GM12874 (cell line): ENCODE measurements around the gene AGBL4.

Experiments used
- TF ChIP-seq, protein P1 (sequence below): IDR thresholded peaks from 2 replicates; pipeline ENCODE4 v1.5.1; 2011; ENCODE audit warnings: low read depth, mild to moderate bottlenecking, control low read depth, low read length, moderate library complexity; ENCODE audit not compliant: insufficient read depth

AGBL4 gene

DNA sequence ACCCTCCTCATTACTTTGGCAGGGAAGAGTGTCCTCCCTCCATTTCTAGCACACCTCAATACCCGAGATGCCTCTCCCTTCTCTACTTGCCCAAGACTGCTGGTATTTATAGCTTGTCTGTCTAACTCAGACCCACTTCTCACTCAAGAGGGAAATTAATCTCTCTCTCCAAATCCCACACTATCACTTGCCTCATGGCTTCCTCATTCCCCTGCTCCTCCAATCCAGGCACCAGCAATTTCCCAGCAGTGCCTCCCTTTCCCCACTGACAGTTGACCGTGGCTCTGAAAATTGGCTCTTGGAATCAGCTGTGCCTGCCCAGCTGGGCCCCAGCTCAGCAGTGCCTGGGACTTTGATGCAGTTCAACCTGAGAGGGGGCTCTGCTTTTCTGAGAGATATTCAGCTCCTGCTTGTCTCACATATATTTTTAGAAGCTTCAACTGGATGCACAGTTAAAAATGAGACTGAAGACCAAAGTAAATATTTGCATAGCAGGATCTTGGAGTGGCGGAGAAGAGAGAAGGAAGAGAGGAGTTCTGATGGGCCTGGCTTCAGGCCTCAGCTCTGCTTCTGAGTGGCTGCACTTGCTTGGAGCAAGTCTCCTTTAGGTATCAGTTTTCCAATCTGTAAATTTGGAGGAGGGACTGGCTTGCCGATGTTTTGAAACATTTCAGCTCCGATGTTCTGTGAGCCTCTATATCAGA lies 1470.7 kb downstream of the AGBL4 start:
- TF ChIP-seq, protein P1, sequence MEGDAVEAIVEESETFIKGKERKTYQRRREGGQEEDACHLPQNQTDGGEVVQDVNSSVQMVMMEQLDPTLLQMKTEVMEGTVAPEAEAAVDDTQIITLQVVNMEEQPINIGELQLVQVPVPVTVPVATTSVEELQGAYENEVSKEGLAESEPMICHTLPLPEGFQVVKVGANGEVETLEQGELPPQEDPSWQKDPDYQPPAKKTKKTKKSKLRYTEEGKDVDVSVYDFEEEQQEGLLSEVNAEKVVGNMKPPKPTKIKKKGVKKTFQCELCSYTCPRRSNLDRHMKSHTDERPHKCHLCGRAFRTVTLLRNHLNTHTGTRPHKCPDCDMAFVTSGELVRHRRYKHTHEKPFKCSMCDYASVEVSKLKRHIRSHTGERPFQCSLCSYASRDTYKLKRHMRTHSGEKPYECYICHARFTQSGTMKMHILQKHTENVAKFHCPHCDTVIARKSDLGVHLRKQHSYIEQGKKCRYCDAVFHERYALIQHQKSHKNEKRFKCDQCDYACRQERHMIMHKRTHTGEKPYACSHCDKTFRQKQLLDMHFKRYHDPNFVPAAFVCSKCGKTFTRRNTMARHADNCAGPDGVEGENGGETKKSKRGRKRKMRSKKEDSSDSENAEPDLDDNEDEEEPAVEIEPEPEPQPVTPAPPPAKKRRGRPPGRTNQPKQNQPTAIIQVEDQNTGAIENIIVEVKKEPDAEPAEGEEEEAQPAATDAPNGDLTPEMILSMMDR, result no peak

DNA sequence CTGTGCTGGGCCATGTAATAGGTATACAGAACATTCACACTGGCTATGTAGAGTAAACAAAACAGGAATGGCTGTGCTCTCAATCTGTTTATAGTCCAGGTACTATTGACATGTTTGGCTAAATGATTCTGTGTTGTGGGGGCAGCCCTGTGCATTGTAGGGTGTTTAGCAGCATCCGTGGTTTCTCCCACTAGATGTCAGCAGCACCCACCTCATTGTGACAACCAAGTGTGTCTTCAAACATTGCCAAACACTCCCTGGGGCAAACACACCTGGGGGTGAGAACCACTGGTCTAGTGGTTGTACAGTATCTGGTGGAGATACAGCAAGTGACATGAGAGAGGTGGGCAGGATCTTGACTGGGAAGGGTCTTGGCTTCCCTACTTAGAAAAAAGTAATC lies 1471.3 kb downstream of the AGBL4 start:
- TF ChIP-seq, protein P1, result peak; percentile 31; the same call in 1 of the 2 replicates

DNA sequence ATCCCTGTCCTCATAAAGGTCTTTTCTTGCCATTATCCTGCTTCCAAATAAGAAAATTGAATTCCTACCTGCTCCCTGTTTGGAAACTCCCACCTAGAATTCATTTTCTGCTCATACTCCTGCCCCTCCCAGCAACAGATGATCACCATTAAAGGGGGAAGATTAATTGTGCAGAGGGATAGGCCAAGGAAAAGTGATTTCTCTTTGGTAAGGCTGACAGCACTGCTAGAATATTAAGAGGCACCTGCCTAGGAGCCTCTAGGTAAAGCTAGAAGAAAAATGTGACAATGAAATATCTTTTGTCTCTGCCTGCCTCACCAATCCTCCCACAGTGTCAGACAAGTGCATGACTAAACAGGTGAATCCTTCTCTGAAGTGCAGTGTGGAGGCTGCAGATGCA lies 1474.8 kb downstream of the AGBL4 start:
- TF ChIP-seq, protein P1, result no peak

DNA sequence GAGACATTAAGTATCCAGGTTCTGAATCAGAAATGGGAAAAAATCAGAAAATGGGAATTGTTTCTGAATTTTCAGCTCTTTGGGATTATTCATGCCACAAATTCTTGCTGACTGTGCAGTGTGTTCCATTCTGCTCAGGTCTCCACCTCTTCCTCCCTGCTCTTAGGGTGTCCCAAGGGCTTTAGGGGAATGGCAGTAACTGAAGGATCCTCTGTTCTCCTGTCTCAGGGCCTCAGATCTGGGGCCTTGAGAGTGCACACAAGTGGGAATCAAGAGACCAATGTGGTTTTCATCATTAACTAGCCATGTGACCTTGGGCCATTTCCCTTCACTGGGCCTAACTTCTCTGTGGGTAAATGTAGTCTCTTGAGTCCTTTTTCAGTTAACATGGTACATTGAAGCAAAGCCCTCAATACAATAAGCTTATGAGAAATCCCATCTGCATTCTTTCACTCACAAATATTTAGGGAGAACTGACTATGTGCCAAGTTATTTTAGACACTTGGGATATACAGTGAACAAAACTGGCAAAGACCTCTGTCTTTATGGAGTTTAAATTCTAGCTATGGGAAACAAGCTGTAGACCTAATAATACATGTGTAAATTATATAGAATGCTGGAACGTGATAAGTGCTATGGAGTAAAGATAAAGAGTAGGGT lies 1476.1 kb downstream of the AGBL4 start:
- TF ChIP-seq, protein P1, result no peak

DNA sequence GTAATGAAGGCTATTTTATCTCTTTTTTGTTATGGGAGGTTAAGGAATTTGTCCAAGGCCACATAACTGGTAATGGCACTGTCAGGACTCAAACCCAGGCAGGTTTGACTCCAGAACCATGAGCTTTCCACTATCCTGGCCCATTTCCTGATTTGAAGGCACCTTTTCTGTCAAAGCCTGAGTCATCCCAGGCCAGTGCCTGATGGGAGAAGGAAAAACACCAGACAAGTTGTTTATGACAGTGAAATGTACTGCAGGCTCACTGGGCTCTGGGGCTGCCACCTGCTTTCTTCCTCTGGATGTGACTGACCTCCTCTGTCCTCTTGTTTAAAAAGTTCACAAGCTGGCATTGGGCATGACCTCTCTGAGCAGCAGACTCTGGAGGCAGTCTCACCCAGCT lies 1479.9 kb downstream of the AGBL4 start:
- TF ChIP-seq, protein P1, result no peak

DNA sequence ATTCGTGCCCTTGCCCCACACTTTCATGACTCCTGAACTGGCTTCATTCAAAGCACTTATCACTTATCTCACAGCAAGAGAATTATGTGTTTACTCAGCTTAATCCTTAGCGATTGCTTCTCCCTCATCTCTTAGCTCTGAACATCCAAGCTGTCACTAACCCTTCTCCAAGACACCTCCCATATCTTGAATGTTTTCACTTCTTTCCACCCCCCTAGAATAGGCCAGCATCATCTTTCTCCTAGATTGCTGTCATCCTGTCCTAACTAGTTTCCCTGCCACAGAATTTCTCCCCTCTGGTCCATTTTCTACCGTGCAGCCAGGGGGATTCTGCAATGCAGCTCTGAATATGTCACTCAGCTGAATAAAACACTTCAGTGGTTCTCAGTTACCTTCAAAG lies 1483.2 kb downstream of the AGBL4 start:
- TF ChIP-seq, protein P1, result no peak

DNA sequence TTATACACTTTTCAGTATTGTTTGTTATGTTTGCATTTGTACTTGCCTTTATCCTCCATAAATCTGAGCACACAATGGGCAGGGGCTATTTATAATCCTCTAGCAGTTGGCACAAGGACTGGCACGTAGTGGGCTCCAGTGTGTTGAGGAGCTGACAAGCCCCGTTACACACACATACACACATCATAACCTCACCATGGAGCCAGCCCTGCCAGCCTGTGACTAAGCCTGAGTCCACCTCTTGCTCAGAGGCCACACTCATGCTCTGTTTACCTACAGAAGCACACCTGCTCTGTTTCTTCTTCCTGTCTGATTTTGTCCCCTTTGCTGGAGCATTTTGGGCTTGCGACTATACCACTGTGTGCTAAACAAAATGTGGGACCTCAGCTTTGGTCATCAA lies 1487.3 kb downstream of the AGBL4 start:
- TF ChIP-seq, protein P1, result no peak
